HCT116 (cell line): ENCODE data around the gene CFAP298. TPM values are rescaled to one million over a fixed set of nuclear protein-coding genes. Genes with fewer than 3 reads are reported as not detected.

Experiments
- ATAC-seq: fragments of 200-7000 bp; cut with Tn5 transposase; 2 replicates; pipeline ENCODE4 v1.9.1; 2020; ENCODE audit warnings: mild to moderate bottlenecking, moderate library complexity
- BruUV-seq: library from RNA; stranded (reverse); fragments of 400-500 nt; replicated peaks from 2 replicates; lab custom pipeline; 2021; lab: Mats Ljungman, UMichigan
- CTCF ChIA-PET: fragments of 300-600 bp; sonication (Branson Sonifier 250); formaldehyde crosslinking; loops from one replicate; lab custom pipeline; 2021; ENCODE audit warnings: antibody characterized with exemption; lab: Charles Lee
- POLR2A ChIA-PET: fragments of 300-600, 350-600 bp; sonication (Branson Sonifier 250); formaldehyde crosslinking; loops from one replicate; lab custom pipeline; 2021; ENCODE audit warnings: antibody characterized with exemption; lab: Charles Lee
- RAD21 ChIA-PET, 2 experiments: fragments of 300-600 bp; sonication (Branson Sonifier 250); formaldehyde crosslinking; loops; one replicate each; lab custom pipeline; 2023; ENCODE audit warnings: low total read pairs in 2 of 2; ENCODE audit not compliant: uncharacterized antibody in 2 of 2, unreplicated experiment in 2 of 2, low non-redundant PET in 1 of 2; lab: Charles Lee
- DNase-seq: peaks from one replicate; pipeline ENCODE4 v3.0.0-alpha.2; 2010; ENCODE audit warnings: low read depth, low spot score
- H2AFZ ChIP-seq: fragments of 200-600 bp; shearing (Covaris generic), sonication (generic); 2 replicates; pipeline ENCODE4 v1.6.1; 2017; ENCODE audit warnings: low read depth, mixed run types, mixed read lengths, antibody characterized with exemption, low read length; ENCODE audit not compliant: poor library complexity, severe bottlenecking
- H3K27ac ChIP-seq: 2 replicates; pipeline ENCODE4 v1.5.1; 2012; ENCODE audit warnings: low read depth, low read length
- H3K27me3 ChIP-seq: fragments of 200-600 bp; sonication (generic); 2 replicates; pipeline ENCODE4 v1.6.1; 2016; ENCODE audit warnings: mixed run types, low read length, mixed read lengths; ENCODE audit not compliant: insufficient read depth
- H3K36me3 ChIP-seq, 2 experiments: fragments of 200-500 bp in 1 of 2; fragments of 200-600 bp in 1 of 2; sonication (Bioruptor generic) in 1 of 2; sonication (generic) in 1 of 2; 2 replicates each; pipeline versions ENCODE4 v1.5.1 to v1.6.1; 2014 to 2016; ENCODE audit warnings: low read length in 2 of 2, inconsistent platforms in 1 of 2, mixed read lengths in 1 of 2, mixed run types in 1 of 2; ENCODE audit not compliant: insufficient read depth in 2 of 2, control insufficient read depth in 1 of 2
- H3K4me1 ChIP-seq, 2 experiments: fragments of 200-600 bp in 1 of 2; sonication (generic) in 1 of 2; 2 replicates each; pipeline versions ENCODE4 v1.5.1 to v1.6.1; 2012 to 2017; ENCODE audit warnings: low read length in 2 of 2, inconsistent platforms in 1 of 2, mild to moderate bottlenecking in 1 of 2, mixed read lengths in 1 of 2, mixed run types in 1 of 2, moderate library complexity in 1 of 2; ENCODE audit not compliant: insufficient read depth in 2 of 2, control insufficient read depth in 1 of 2
- H3K4me2 ChIP-seq: fragments of 200-600 bp; sonication (generic); 2 replicates; pipeline ENCODE4 v1.6.1; 2017; ENCODE audit warnings: mixed run types, low read length, mixed read lengths
- H3K4me3 ChIP-seq, 2 experiments: fragments of 200-600 bp in 1 of 2; sonication (generic) in 1 of 2; replicated peaks in 1 of 2; 2 replicates each; pipeline ENCODE4 v1.5.1; 2011 to 2016; ENCODE audit warnings: low read length in 2 of 2, control low read depth in 1 of 2, low read depth in 1 of 2, mild to moderate bottlenecking in 1 of 2, mixed read lengths in 1 of 2, mixed run types in 1 of 2
- H3K79me2 ChIP-seq: fragments of 200-600 bp; sonication (generic); 2 replicates; pipeline ENCODE4 v1.6.1; 2017; ENCODE audit warnings: mild to moderate bottlenecking, mixed run types, low read length, moderate library complexity, mixed read lengths; ENCODE audit not compliant: insufficient read depth
- H3K9ac ChIP-seq: fragments of 200-600 bp; sonication (generic); 2 replicates; pipeline ENCODE4 v1.6.1; 2016; ENCODE audit warnings: low read length, mixed read lengths
- H3K9me2 ChIP-seq: fragments of 200-600 bp; sonication (generic), shearing (Covaris generic); 2 replicates; pipeline ENCODE4 v1.6.1; 2017; ENCODE audit warnings: mixed run types, mild to moderate bottlenecking, moderate library complexity; ENCODE audit not compliant: insufficient read depth
- H3K9me3 ChIP-seq, 2 experiments: fragments of 200-500 bp in 1 of 2; fragments of 200-600 bp in 1 of 2; sonication (Bioruptor generic) in 1 of 2; sonication (generic) in 1 of 2; 2 replicates each; pipeline ENCODE4 v1.6.1; 2014 to 2017; ENCODE audit warnings: low read length in 2 of 2, mixed read lengths in 2 of 2, inconsistent platforms in 1 of 2, low read depth in 1 of 2, mild to moderate bottlenecking in 1 of 2, mixed run types in 1 of 2, moderate library complexity in 1 of 2; ENCODE audit not compliant: control insufficient read depth in 1 of 2, insufficient read depth in 1 of 2
- H4K20me1 ChIP-seq: fragments of 200-600 bp; sonication (generic), shearing (Covaris generic); 2 replicates; pipeline ENCODE4 v1.6.1; 2017; ENCODE audit warnings: mixed run types, mild to moderate bottlenecking, moderate library complexity; ENCODE audit not compliant: insufficient read depth
- CTCF ChIP-seq, 3 experiments: fragments of 200-600 bp in 1 of 3; sonication (generic) in 1 of 3; IDR thresholded peaks in 2 of 3; conservative IDR thresholded peaks in 1 of 3; 2 replicates each; pipeline ENCODE4 v1.5.1; 2012 to 2017; ENCODE audit warnings: low read depth in 2 of 3, low read length in 2 of 3, antibody characterized with exemption in 1 of 3, borderline replicate concordance in 1 of 3, control low read depth in 1 of 3, mild to moderate bottlenecking in 1 of 3, mixed read lengths in 1 of 3, mixed run types in 1 of 3, moderate library complexity in 1 of 3; ENCODE audit not compliant: insufficient read depth in 1 of 3
- RAD21 ChIP-seq: IDR thresholded peaks from 2 replicates; pipeline ENCODE4 v1.6.1; 2012; ENCODE audit warnings: low read depth, mild to moderate bottlenecking
- SRF ChIP-seq: IDR thresholded peaks from 2 replicates; pipeline ENCODE4 v1.6.1; 2012; ENCODE audit warnings: low read depth
- intact Hi-C: fragments of 100-400 bp; cut with micrococcal nuclease; formaldehyde crosslinking; loops from 2 replicates; pipeline ENCODE4 v1.10.0; 2022
- total RNA-seq: library from RNA; stranded (reverse); gene quantifications from one replicate; pipeline ENCODE4 v1.2.1, GENCODE V29; 2021; ENCODE audit not compliant: unreplicated experiment
- TF ChIP-seq, protein P1 (sequence below): IDR thresholded peaks from 2 replicates; pipeline ENCODE4 v1.6.1; 2012

Gene CFAP298
- total RNA-seq, 1 experiment from 2014 or later: 58.2 TPM

DNA sequence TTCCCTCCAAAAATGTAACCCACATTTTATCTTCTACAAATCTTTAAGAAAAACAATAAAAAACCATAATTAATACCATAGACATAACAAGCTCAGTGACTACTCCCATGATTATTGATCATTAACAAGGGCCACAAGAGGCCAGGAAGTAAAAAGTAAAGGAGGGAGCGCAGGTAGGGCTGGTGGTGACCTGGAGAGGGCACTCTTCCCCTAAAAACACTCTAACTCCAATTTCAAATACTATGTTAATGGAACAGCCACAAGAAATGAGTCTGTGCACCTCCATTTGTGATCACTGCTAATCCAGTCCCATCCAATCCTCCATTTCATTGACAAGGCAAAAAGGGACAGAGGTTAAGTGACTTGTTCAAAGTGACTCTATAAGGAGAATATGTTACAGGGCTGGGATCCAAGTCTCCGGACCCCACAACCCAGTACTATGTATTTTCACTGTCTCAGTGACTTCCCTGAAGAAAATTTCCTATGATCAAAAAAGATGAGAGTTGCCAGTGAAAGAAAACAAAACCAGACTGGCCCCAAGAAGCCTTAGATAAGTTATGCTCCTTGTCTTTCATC lies 41.2 kb upstream of the CFAP298 start:
- no peak overlapping the region for H3K4me3 ChIP-seq
- no TSS peak for BruUV-seq
- no peaks in the 10 kb centered on the region for H4K20me1 ChIP-seq
- CTCF ChIA-PET: interaction anchor here (0.6 to 1.5 kb wide), 3 partner anchors 53 to 177 kb away, joined by 3 to 15 read pairs (median 3); no protein-coding TSS in a partner anchor
- no peaks in the 10 kb centered on the region for H3K27me3 ChIP-seq
- no peaks in the 10 kb centered on the region for H3K9me2 ChIP-seq
- RAD21 ChIA-PET: no interaction called here
- POLR2A ChIA-PET: interaction anchor here (0.6 kb wide), 1 partner anchor 179 kb away, joined by 3 read pairs; no protein-coding TSS in a partner anchor
- DNase-seq (peak; percentile 15), ATAC-seq (peak; percentile 86)
- no peak overlapping the region for H3K9ac ChIP-seq
- no peak overlapping the region for H3K27ac ChIP-seq
- H3K4me1 ChIP-seq: no peaks in the 10 kb centered on the region
- H3K79me2 ChIP-seq: no peaks in the 10 kb centered on the region
- H3K9me3 ChIP-seq: no peaks in the 10 kb centered on the region
- no peaks in the 10 kb centered on the region for H3K36me3 ChIP-seq
- TF ChIP-seq, protein P1, sequence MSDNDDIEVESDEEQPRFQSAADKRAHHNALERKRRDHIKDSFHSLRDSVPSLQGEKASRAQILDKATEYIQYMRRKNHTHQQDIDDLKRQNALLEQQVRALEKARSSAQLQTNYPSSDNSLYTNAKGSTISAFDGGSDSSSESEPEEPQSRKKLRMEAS: no peak
- TF ChIP-seq CTCF (IDR thresholded peaks at IDR 0.05 in 2 of 3, conservative IDR thresholded peaks at IDR 0.05 in 1 of 3; ENCODE audit: borderline replicate concordance in 1 of 3, insufficient read depth in 1 of 3, low read depth in 2 of 3, low read length in 2 of 3) (peak; percentile 36 to 84 (median 78); a peak in 4 of 6 replicates), RAD21 (peak; percentile 69)
- intact Hi-C loops: loop anchor here (1.0 to 5.0 kb wide), 5 partner anchors 173 to 543 kb away; no protein-coding TSS in a partner anchor
- no peak overlapping the region for H3K4me2 ChIP-seq
- H2AFZ ChIP-seq: no peak overlapping the region

GRCh38 chr21:32648165-32648564 lies 36.0 kb upstream of the CFAP298 start:
- Histone ChIP-seq H3K36me3 (no peaks in the 10 kb centered on the region), H3K27me3 (no peaks in the 10 kb centered on the region), H3K79me2 (no peaks in the 10 kb centered on the region), H3K27ac (no peak overlapping the region), H4K20me1 (no peaks in the 10 kb centered on the region), H3K4me3 (no peak overlapping the region), H3K9me3 (no peaks in the 10 kb centered on the region), H3K9me2 (no peaks in the 10 kb centered on the region), H3K9ac (no peak overlapping the region), H2AFZ (no peak overlapping the region), H3K4me2 (no peak overlapping the region), H3K4me1 (no peaks in the 10 kb centered on the region)
- no TSS peak for BruUV-seq
- POLR2A ChIA-PET: no interaction called here
- TF ChIP-seq SRF: no peak
- no peak for DNase-seq
- ATAC-seq: no peak
- RAD21 ChIA-PET: no interaction called here
- intact Hi-C loops: no loop called here
- CTCF ChIA-PET: no interaction called here
